HepG2 (cell line): Measurements from ENCODE around the gene SIX5. TPM values are rescaled to one million over a fixed set of nuclear protein-coding genes. Genes with fewer than 3 reads are reported as not detected.
A peak's percentile ranks its signal among the peaks of the same experiment; 100 is the strongest.

Experiments
- ESRRA ChIP-seq: sonication (generic); formaldehyde crosslinking; IDR thresholded peaks from 2 replicates; pipeline ENCODE4 v1.5.1; 2020; ENCODE audit warnings: mild to moderate bottlenecking, low read depth, missing genetic modification reagents
- PHB2 ChIP-seq: fragments of 450-650 bp; IDR thresholded peaks from 2 replicates; pipeline ENCODE4 v1.6.1; 2018; ENCODE audit not compliant: partially characterized antibody
- SP5 ChIP-seq: IDR thresholded peaks from 2 replicates; pipeline ENCODE4 v1.6.1; 2016; ENCODE audit warnings: low read depth, borderline replicate concordance
- ZBTB21 ChIP-seq: sonication (generic); formaldehyde crosslinking; IDR thresholded peaks from 2 replicates; pipeline ENCODE4 v1.4.0; 2020; ENCODE audit warnings: missing genetic modification reagents
- ZNF383 ChIP-seq: sonication (generic); formaldehyde crosslinking; IDR thresholded peaks from 2 replicates; pipeline ENCODE4 v1.4.0; 2020; ENCODE audit warnings: missing genetic modification reagents, mild to moderate bottlenecking, borderline replicate concordance
- ZNF510 ChIP-seq: sonication (generic); formaldehyde crosslinking; IDR thresholded peaks from 2 replicates; pipeline ENCODE4 v1.4.0; 2020; ENCODE audit warnings: low read depth, mild to moderate bottlenecking, missing genetic modification reagents
- ZNF674 ChIP-seq: sonication (generic); formaldehyde crosslinking; IDR thresholded peaks from 2 replicates; pipeline ENCODE4 v1.5.0; 2020; ENCODE audit warnings: low read depth, mild to moderate bottlenecking, missing genetic modification reagents
- ZSCAN20 ChIP-seq: sonication (generic); formaldehyde crosslinking; IDR thresholded peaks from 2 replicates; pipeline ENCODE4 v1.4.0; 2020; ENCODE audit warnings: missing genetic modification reagents, mild to moderate bottlenecking, borderline replicate concordance
- polyA plus RNA-seq, 8 experiments: library from polyadenylated mRNA; depleted of rRNA in 3 of 8; stranded (reverse) in 7 of 8; unstranded in 1 of 8; fragments of >200 nt; fragmentation: Illumina TruSeq in 4 of 8; extraction: Trizol in 4 of 8; gene quantifications; 2 replicates each; pipeline versions ENCODE4 v1.2.1 to v1.2.3, GENCODE V29; 2011 to 2016; ENCODE audit warnings: low read depth in 4 of 8, missing spikeins in 1 of 8, mixed read lengths in 1 of 8; ENCODE audit not compliant: insufficient read depth in 1 of 8
- total RNA-seq, 5 experiments: library from RNA; depleted of rRNA; stranded (reverse); fragments of >200 nt; fragmentation: Illumina TruSeq; extraction: Trizol; gene quantifications; 2 replicates each; pipeline ENCODE4 v1.2.3, GENCODE V29; 2016; ENCODE audit warnings: low read depth in 1 of 5
- TF ChIP-seq, protein P1 (sequence below), 2 experiments: fragments of 450-650 bp in 1 of 2; sonication (generic) in 1 of 2; formaldehyde crosslinking in 1 of 2; IDR thresholded peaks; 2 replicates each; pipeline versions ENCODE4 v1.6.1 to v1.8.0; 2016 to 2022; ENCODE audit warnings: antibody characterized with exemption in 1 of 2, mild to moderate bottlenecking in 1 of 2, missing genetic modification reagents in 1 of 2
- TF ChIP-seq, protein P2 (sequence below): IDR thresholded peaks from 2 replicates; pipeline ENCODE4 v1.6.1; 2016; ENCODE audit warnings: missing compliant biosample characterization, missing genetic modification reagents, borderline replicate concordance
- TF ChIP-seq, protein P3 (sequence below): sonication (generic); formaldehyde crosslinking; conservative IDR thresholded peaks from 2 replicates; pipeline ENCODE4 v1.4.0; 2020; ENCODE audit warnings: mild to moderate bottlenecking, missing genetic modification reagents, moderate library complexity
- TF ChIP-seq, protein P4 (sequence below): sonication (generic); formaldehyde crosslinking; IDR thresholded peaks from 2 replicates; pipeline ENCODE4 v1.4.0; 2020; ENCODE audit warnings: missing genetic modification reagents, mild to moderate bottlenecking, borderline replicate concordance

The SIX5 gene
- total and polyA plus RNA-seq, 2 of the 13 experiments (the other 11 are each of a cell fraction or from before 2014, with no cell fraction given): 7.7 to 10.5 TPM

DNA sequence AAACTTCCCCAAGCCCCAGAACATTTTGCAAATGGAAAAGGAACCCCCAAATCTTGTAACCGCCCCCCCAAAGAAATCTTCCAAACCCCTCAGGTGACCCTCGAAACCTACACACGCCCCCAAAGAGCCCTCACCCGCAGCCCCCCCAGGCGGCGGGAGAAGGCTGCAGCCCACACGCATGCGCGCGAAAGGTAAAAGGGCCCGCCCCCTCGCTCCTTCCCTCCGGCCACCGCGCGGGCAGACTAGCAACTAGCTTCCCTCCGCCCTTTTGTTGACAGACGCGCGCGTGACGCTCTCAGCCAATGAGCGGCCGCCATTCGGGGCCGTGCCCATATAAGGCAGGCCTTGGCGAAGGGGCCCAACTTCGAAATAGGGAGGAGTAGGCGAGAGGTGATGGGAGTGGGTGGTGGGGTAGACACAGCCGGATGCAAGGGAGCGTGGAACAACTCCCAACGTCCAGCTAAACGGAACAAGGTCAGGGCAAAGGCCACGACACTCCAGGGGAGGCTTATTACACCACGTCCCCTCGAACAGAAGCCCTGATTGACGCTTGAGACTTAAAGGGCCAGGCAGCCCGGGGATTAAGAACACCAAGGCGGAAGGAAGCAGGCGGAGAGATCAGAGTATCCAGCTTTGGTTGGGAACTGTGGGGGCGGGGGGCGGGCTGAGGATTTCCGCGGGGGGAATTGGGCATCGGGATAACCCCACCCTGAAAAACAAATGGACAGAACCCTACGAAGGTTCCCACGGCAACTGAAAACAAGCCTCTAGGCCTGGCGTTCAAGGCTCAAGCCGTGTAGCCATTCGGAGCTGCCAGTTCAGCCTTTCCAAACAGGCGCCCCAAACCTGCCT lies 51.7 kb downstream of the SIX5 start (continued):
- TF ChIP-seq, protein P1, sequence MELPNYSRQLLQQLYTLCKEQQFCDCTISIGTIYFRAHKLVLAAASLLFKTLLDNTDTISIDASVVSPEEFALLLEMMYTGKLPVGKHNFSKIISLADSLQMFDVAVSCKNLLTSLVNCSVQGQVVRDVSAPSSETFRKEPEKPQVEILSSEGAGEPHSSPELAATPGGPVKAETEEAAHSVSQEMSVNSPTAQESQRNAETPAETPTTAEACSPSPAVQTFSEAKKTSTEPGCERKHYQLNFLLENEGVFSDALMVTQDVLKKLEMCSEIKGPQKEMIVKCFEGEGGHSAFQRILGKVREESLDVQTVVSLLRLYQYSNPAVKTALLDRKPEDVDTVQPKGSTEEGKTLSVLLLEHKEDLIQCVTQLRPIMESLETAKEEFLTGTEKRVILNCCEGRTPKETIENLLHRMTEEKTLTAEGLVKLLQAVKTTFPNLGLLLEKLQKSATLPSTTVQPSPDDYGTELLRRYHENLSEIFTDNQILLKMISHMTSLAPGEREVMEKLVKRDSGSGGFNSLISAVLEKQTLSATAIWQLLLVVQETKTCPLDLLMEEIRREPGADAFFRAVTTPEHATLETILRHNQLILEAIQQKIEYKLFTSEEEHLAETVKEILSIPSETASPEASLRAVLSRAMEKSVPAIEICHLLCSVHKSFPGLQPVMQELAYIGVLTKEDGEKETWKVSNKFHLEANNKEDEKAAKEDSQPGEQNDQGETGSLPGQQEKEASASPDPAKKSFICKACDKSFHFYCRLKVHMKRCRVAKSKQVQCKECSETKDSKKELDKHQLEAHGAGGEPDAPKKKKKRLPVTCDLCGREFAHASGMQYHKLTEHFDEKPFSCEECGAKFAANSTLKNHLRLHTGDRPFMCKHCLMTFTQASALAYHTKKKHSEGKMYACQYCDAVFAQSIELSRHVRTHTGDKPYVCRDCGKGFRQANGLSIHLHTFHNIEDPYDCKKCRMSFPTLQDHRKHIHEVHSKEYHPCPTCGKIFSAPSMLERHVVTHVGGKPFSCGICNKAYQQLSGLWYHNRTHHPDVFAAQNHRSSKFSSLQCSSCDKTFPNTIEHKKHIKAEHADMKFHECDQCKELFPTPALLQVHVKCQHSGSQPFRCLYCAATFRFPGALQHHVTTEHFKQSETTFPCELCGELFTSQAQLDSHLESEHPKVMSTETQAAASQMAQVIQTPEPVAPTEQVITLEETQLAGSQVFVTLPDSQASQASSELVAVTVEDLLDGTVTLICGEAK (IDR thresholded peaks at IDR 0.05): no peak
- TF ChIP-seq, protein P1 (CRISPR knock-in tag; IDR thresholded peaks at IDR 0.05): no peak; the same call in 1 of the 2 replicates
- TF ChIP-seq PHB2 (no peak), ESRRA (CRISPR knock-in tag) (peak; percentile 54), ZBTB21 (CRISPR knock-in tag) (no peak), ZNF674 (CRISPR knock-in tag) (no peak), ZSCAN20 (CRISPR knock-in tag) (no peak), ZNF383 (0 out of 2 replicates have a peak, but pooled peaks have one; percentile 55), ZNF510 (peak; percentile 43), SP5 (CRISPR knock-in tag) (peak; percentile 83; the same call in 1 of the 2 replicates)
- TF ChIP-seq, protein P2, sequence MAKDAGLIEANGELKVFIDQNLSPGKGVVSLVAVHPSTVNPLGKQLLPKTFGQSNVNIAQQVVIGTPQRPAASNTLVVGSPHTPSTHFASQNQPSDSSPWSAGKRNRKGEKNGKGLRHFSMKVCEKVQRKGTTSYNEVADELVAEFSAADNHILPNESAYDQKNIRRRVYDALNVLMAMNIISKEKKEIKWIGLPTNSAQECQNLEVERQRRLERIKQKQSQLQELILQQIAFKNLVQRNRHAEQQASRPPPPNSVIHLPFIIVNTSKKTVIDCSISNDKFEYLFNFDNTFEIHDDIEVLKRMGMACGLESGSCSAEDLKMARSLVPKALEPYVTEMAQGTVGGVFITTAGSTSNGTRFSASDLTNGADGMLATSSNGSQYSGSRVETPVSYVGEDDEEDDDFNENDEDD (CRISPR knock-in tag): peak; percentile 74; the same call in 1 of the 2 replicates
- TF ChIP-seq, protein P3, sequence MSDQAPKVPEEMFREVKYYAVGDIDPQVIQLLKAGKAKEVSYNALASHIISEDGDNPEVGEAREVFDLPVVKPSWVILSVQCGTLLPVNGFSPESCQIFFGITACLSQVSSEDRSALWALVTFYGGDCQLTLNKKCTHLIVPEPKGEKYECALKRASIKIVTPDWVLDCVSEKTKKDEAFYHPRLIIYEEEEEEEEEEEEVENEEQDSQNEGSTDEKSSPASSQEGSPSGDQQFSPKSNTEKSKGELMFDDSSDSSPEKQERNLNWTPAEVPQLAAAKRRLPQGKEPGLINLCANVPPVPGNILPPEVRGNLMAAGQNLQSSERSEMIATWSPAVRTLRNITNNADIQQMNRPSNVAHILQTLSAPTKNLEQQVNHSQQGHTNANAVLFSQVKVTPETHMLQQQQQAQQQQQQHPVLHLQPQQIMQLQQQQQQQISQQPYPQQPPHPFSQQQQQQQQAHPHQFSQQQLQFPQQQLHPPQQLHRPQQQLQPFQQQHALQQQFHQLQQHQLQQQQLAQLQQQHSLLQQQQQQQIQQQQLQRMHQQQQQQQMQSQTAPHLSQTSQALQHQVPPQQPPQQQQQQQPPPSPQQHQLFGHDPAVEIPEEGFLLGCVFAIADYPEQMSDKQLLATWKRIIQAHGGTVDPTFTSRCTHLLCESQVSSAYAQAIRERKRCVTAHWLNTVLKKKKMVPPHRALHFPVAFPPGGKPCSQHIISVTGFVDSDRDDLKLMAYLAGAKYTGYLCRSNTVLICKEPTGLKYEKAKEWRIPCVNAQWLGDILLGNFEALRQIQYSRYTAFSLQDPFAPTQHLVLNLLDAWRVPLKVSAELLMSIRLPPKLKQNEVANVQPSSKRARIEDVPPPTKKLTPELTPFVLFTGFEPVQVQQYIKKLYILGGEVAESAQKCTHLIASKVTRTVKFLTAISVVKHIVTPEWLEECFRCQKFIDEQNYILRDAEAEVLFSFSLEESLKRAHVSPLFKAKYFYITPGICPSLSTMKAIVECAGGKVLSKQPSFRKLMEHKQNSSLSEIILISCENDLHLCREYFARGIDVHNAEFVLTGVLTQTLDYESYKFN (CRISPR knock-in tag): peak; percentile 96
- TF ChIP-seq, protein P4, sequence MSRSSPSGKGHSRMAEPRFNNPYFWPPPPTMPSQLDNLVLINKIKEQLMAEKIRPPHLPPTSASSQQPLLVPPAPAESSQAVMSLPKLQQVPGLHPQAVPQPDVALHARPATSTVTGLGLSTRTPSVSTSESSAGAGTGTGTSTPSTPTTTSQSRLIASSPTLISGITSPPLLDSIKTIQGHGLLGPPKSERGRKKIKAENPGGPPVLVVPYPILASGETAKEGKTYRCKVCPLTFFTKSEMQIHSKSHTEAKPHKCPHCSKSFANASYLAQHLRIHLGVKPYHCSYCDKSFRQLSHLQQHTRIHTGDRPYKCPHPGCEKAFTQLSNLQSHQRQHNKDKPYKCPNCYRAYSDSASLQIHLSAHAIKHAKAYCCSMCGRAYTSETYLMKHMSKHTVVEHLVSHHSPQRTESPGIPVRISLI: 0 out of 2 replicates have a peak, but pooled peaks have one; percentile 20
